ENCODE data around the gene ACSBG1. TPM values are rescaled to one million over a fixed set of nuclear protein-coding genes. Genes with fewer than 3 reads are reported as not detected.

Gene ACSBG1
- total and polyA plus RNA-seq, 4 donors = 0.47 to 7.9 (median 2.5) TPM

DNA sequence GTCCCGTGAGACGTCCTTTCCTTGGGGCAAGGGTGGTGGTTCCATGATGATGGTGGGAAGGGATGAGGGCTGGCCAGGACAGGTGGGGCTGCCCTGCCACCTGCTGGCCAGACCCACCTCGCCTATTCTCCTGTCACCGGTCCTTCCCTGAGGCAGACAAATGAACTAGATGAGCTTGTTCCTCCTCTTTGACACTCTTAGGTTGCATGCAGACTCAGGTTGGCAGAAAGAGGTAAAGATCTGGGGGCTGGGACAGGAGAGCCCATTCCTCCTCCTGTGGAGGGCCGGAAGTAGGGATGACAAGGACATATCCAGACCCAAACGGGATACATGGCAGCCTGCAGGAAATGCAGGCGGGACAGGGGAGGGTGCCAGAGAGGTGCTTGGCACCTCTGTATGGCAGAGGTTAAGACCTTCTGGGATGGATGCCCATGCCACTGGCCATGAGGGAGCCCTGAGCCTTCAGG lies 38.6 kb downstream of the ACSBG1 start:
- ATAC-seq (ENCODE audit: insufficient read depth, low FRiP score) (peak; percentile 41), DNase-seq (peak in 2 of 3 donors; percentile 29 to 34)
- Histone ChIP-seq H3K27ac (ENCODE audit: low read depth in 1 of 2, low read length in 1 of 2) (no peak overlapping the region), H3K4me1 (ENCODE audit: control insufficient read depth in 5 of 5, insufficient read depth in 5 of 5, low read length in 5 of 5) (no peaks in the 10 kb centered on the region), H3K9ac (ENCODE audit: insufficient read depth in 1 of 2, low read length in 2 of 2) (no peak overlapping the region), H3K36me3 (ENCODE audit: control insufficient read depth in 4 of 4, insufficient read depth in 4 of 4, low read length in 4 of 4) (no peaks in the 10 kb centered on the region), H3K4me3 (no peak overlapping the region), H3K9me3 (ENCODE audit: control insufficient read depth in 4 of 4, insufficient read depth in 3 of 4, low read length in 3 of 4) (no peaks in the 10 kb centered on the region), H3K27me3 (ENCODE audit: control insufficient read depth in 3 of 3, insufficient read depth in 3 of 3, low read length in 2 of 3) (no peaks in the 10 kb centered on the region)
- TF ChIP-seq, protein P1, sequence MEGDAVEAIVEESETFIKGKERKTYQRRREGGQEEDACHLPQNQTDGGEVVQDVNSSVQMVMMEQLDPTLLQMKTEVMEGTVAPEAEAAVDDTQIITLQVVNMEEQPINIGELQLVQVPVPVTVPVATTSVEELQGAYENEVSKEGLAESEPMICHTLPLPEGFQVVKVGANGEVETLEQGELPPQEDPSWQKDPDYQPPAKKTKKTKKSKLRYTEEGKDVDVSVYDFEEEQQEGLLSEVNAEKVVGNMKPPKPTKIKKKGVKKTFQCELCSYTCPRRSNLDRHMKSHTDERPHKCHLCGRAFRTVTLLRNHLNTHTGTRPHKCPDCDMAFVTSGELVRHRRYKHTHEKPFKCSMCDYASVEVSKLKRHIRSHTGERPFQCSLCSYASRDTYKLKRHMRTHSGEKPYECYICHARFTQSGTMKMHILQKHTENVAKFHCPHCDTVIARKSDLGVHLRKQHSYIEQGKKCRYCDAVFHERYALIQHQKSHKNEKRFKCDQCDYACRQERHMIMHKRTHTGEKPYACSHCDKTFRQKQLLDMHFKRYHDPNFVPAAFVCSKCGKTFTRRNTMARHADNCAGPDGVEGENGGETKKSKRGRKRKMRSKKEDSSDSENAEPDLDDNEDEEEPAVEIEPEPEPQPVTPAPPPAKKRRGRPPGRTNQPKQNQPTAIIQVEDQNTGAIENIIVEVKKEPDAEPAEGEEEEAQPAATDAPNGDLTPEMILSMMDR (IDR thresholded peaks at IDR 0.05; ENCODE audit: control extremely low read depth, extremely low read depth) = peak; percentile 82
- WGBS, 2 donors = 25% methylated on average over 7 of the region's 7 CpGs

DNA sequence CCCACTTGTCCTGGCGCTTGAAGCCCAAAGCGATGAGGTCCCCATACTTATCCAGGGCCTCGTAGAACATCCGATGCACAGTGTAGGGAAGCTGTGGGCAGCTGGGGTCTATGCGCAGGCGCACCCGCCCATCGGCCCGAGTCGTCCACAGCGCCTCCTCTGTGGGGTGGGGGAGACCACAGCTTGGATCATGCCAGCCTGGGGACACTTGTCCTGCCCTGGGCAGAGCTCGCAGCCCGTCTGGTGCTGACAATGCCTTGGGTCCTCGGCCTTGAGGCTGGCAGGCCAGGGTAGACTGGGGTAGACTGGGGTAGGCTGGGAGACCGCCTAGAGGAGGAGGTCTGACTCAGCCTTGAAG lies 39.8 kb downstream of the ACSBG1 start:
- no peaks in the 10 kb centered on the region for H3K4me1 ChIP-seq (ENCODE audit: control insufficient read depth in 5 of 5, insufficient read depth in 5 of 5, low read length in 5 of 5)
- no peak overlapping the region for H3K27ac ChIP-seq (ENCODE audit: low read depth in 1 of 2, low read length in 1 of 2)
- no peaks in the 10 kb centered on the region for H3K36me3 ChIP-seq (ENCODE audit: control insufficient read depth in 4 of 4, insufficient read depth in 4 of 4, low read length in 4 of 4)
- H3K9me3 ChIP-seq (ENCODE audit: control insufficient read depth in 4 of 4, insufficient read depth in 3 of 4, low read length in 3 of 4) = no peaks in the 10 kb centered on the region
- no peaks in the 10 kb centered on the region for H3K27me3 ChIP-seq (ENCODE audit: control insufficient read depth in 3 of 3, insufficient read depth in 3 of 3, low read length in 2 of 3)
- 93 to 97% methylated on average over 15 of the region's 15 CpGs for WGBS, 2 donors
- ATAC-seq (ENCODE audit: insufficient read depth, low FRiP score) (no peak), DNase-seq (no peak)
- H3K4me3 ChIP-seq = no peak overlapping the region
- no peak overlapping the region for H3K9ac ChIP-seq (ENCODE audit: insufficient read depth in 1 of 2, low read length in 2 of 2)
- TF ChIP-seq, protein P1 (IDR thresholded peaks at IDR 0.05; ENCODE audit: control extremely low read depth, extremely low read depth) = no peak

DNA sequence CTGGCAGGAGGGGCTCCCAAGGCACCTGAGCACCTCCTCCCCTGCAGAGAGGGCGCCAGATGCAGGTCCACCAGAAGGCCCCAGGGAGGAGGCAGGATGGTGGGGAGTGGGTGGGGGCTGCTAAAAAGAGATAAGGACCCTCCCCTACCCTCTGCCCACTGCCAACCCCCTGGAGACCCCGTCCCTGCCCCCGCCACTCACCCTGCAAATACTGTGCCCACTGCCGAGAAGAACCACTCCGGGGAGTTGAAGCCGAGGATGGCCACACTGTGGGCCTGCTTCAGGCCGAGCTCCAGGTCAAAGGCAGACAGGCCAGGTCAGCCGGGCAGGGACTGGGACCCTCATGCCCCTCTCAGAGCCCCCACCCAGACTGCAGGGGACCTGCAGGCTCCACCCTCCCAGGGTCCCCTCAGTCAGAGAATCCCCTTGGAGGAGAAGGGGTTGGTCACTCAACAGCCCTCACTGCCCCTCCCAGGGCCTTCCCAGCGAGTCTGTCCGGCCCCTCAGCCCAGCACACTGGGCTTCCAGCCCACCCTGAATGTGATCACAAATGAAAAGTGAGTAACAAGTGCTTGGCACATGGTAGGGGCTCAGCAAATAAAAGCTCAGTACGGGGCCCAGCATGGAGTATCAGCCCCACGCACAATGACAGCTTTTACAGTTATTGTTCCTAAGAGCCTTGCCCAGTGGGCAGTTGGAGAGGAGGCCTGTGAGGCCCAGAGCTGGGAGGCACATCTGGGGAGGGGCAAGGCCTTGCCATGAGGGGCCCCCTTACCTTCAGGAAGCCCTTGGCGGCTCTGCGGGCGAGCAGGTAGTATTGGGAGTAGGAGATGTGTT lies 40.4 kb downstream of the ACSBG1 start:
- no peaks in the 10 kb centered on the region for H3K9me3 ChIP-seq (ENCODE audit: control insufficient read depth in 4 of 4, insufficient read depth in 3 of 4, low read length in 3 of 4)
- WGBS, 2 donors = 90 to 93% methylated on average over 14 to 15 of the region's 15 CpGs
- H3K27me3 ChIP-seq (ENCODE audit: control insufficient read depth in 3 of 3, insufficient read depth in 3 of 3, low read length in 2 of 3) = no peaks in the 10 kb centered on the region
- no peak overlapping the region for H3K4me3 ChIP-seq
- TF ChIP-seq, protein P1 (IDR thresholded peaks at IDR 0.05; ENCODE audit: control extremely low read depth, extremely low read depth) = no peak
- no peak overlapping the region for H3K27ac ChIP-seq (ENCODE audit: low read depth in 1 of 2, low read length in 1 of 2)
- DNase-seq = no peak
- H3K9ac ChIP-seq (ENCODE audit: insufficient read depth in 1 of 2, low read length in 2 of 2) = no peak overlapping the region
- no peaks in the 10 kb centered on the region for H3K4me1 ChIP-seq (ENCODE audit: control insufficient read depth in 5 of 5, insufficient read depth in 5 of 5, low read length in 5 of 5)
- no peak for ATAC-seq (ENCODE audit: insufficient read depth, low FRiP score)
- H3K36me3 ChIP-seq (ENCODE audit: control insufficient read depth in 4 of 4, insufficient read depth in 4 of 4, low read length in 4 of 4) = no peaks in the 10 kb centered on the region

Measured in lung (tissue), 12 donors.